DMS153 treated with DMSO at 0.1 percent for 48 hours (cell line): ENCODE results near the gene IL3.

Source experiments
- DNase-seq: peaks from one replicate; lab custom pipeline; 2025; ENCODE audit not compliant: unreplicated experiment; lab: John Stamatoyannopoulos, UW

Gene IL3

GRCh38 chr5:132060501-132061161 lies at the start of gene IL3:
Gene IL3 (plus strand): TSS chr5:132060655. CDS start chr5:132060707, 52 bp downstream.
- DNase-seq = no peak

- no peak for DNase-seq
Measured at GRCh38 chr5:132010989-132011621, 49.4 kb upstream of the IL3 start.

- DNase-seq = no peak
Measured at GRCh38 chr5:132011622-132012343, 48.7 kb upstream of the IL3 start, which contains the start of gene ACSL6. Gene ACSL6 (minus strand): TSS chr5:132011658. CDS start chr5:132011553, 105 bp downstream.

- no peak for DNase-seq
Measured at GRCh38 chr5:132012371-132013005, 48.0 kb upstream of the IL3 start.

- no peak for DNase-seq
Measured at GRCh38 chr5:132013006-132013689, 47.3 kb upstream of the IL3 start.

- DNase-seq = no peak
Measured at GRCh38 chr5:132013711-132014110, 46.7 kb upstream of the IL3 start.

GRCh38 chr5:132016721-132017250 lies 43.7 kb upstream of the IL3 start:
- no peak for DNase-seq

GRCh38 chr5:132017316-132017715 lies 43.1 kb upstream of the IL3 start:
- DNase-seq = no peak

GRCh38 chr5:132017738-132018625 lies 42.5 kb upstream of the IL3 start:
- no peak for DNase-seq

- DNase-seq = no peak
Measured at GRCh38 chr5:132019337-132019736, 41.1 kb upstream of the IL3 start.

GRCh38 chr5:132019857-132020555 lies 40.4 kb upstream of the IL3 start:
- DNase-seq = no peak

GRCh38 chr5:132020568-132021339 lies 39.7 kb upstream of the IL3 start:
- DNase-seq = no peak

GRCh38 chr5:132021654-132022053 lies 38.8 kb upstream of the IL3 start:
- DNase-seq = no peak

GRCh38 chr5:132022737-132023136 lies 37.7 kb upstream of the IL3 start:
- DNase-seq = no peak

GRCh38 chr5:132023258-132024116 lies 37.0 kb upstream of the IL3 start:
- no peak for DNase-seq

GRCh38 chr5:132024117-132024435 lies 36.4 kb upstream of the IL3 start:
- no peak for DNase-seq

GRCh38 chr5:132024789-132025402 lies 35.6 kb upstream of the IL3 start:
- no peak for DNase-seq
